ENCODE results near the gene ATL3.

ATL3 gene, protein sequence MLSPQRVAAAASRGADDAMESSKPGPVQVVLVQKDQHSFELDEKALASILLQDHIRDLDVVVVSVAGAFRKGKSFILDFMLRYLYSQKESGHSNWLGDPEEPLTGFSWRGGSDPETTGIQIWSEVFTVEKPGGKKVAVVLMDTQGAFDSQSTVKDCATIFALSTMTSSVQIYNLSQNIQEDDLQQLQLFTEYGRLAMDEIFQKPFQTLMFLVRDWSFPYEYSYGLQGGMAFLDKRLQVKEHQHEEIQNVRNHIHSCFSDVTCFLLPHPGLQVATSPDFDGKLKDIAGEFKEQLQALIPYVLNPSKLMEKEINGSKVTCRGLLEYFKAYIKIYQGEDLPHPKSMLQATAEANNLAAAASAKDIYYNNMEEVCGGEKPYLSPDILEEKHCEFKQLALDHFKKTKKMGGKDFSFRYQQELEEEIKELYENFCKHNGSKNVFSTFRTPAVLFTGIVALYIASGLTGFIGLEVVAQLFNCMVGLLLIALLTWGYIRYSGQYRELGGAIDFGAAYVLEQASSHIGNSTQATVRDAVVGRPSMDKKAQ

DNA sequence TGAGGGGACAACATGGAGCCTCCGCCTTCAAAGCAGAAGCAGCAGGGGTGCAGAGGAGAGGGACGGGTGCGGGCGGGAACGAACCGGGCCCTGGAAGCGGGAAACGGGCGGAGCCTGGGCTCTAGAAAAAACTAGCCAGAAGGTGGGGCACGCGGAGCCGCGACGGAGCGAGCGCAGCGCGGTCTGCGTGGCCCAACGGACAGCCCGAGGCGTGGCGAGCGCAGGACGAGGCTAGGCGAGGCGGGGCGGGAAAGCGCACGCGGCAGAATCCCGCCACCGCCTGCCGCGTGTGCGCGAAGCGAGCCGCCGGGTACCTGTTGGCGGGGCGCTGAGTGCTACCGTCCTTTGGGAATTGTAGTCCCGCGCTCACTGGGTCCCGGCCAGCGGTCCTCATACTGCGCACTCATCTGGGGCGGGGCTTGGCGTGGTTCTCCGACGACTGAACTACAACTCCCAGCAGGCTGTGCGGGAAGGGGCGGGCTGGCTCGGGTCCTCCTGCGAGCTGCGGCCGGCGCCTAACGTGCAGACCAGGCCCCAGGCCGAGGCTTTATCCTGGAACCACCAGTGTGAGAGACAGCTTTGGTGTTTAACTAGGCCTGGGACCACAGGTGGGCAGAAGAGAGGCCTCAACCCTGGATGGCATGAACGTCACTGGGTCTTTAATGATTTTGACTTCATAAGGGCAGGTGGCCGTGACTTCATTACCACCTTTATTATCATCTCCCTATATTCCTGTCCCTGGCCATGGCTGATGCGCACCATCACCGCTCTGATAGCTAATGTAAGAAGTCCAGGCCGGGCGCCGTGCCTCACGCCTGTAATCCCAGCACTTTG lies at the start of gene ATL3:
ATL3 (minus strand) TSS at position 55 of the 834 bp plus-strand sequence; CDS start at position 14, 41 bp downstream.
- DNase-seq (ENCODE audit: insufficient read length, low spot score) = peak; percentile 92
- TF ChIP-seq, protein P1, sequence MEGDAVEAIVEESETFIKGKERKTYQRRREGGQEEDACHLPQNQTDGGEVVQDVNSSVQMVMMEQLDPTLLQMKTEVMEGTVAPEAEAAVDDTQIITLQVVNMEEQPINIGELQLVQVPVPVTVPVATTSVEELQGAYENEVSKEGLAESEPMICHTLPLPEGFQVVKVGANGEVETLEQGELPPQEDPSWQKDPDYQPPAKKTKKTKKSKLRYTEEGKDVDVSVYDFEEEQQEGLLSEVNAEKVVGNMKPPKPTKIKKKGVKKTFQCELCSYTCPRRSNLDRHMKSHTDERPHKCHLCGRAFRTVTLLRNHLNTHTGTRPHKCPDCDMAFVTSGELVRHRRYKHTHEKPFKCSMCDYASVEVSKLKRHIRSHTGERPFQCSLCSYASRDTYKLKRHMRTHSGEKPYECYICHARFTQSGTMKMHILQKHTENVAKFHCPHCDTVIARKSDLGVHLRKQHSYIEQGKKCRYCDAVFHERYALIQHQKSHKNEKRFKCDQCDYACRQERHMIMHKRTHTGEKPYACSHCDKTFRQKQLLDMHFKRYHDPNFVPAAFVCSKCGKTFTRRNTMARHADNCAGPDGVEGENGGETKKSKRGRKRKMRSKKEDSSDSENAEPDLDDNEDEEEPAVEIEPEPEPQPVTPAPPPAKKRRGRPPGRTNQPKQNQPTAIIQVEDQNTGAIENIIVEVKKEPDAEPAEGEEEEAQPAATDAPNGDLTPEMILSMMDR (IDR thresholded peaks at IDR 0.05; ENCODE audit: insufficient read depth, missing control alignments) = no peak
- FAIRE-seq = no peak

DNA sequence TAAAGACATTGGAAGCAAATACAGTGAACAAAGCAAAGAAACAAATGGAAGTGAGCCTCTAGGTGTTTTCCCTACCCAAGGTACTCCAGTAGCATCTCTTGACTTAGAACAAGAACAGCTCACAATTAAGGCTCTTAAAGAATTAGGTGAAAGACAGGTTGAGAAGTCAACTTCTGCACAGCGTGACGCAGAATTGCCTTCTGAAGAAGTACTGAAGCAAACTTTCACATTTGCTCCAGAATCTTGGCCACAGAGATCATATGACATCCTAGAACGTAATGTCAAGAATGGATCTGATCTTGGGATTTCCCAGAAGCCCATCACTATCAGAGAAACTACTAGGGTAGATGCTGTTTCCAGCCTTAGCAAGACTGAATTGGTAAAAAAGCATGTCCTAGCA lies 49.4 kb upstream of the ATL3 start:
- DNase-seq (ENCODE audit: insufficient read length, low spot score) = no peak
- TF ChIP-seq, protein P1 (IDR thresholded peaks at IDR 0.05; ENCODE audit: insufficient read depth, missing control alignments) = no peak
- FAIRE-seq = no peak

DNA sequence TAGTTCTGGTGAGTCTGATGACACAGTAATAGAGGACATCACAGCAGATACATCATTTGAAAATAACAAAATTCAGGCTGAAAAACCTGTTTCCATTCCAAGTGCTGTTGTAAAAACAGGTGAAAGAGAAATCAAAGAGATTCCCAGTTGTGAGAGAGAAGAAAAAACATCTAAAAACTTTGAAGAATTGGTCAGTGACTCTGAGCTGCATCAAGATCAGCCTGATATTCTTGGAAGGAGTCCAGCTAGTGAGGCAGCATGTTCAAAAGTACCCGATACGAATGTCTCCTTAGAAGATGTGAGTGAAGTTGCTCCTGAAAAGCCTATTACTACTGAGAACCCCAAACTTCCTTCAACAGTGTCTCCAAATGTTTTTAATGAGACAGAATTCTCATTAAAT lies 48.8 kb upstream of the ATL3 start:
- no peak for DNase-seq (ENCODE audit: insufficient read length, low spot score)
- TF ChIP-seq, protein P1 (IDR thresholded peaks at IDR 0.05; ENCODE audit: insufficient read depth, missing control alignments) = no peak
- FAIRE-seq = no peak

DNA sequence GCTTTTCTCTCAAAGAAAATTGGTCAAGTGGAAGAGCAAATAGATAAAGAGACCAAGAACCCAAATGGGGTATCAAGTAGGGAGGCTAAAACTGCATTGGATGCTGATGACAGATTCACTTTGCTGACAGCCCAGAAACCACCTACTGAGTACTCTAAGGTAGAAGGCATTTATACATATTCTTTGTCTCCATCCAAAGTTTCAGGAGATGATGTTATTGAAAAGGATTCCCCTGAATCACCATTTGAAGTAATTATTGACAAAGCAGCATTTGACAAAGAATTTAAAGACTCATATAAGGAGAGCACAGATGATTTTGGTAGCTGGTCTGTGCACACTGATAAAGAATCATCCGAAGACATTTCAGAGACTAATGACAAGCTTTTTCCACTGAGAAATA lies 47.8 kb upstream of the ATL3 start:
- TF ChIP-seq, protein P1 (IDR thresholded peaks at IDR 0.05; ENCODE audit: insufficient read depth, missing control alignments) = no peak
- FAIRE-seq = no peak
- no peak for DNase-seq (ENCODE audit: insufficient read length, low spot score)

DNA sequence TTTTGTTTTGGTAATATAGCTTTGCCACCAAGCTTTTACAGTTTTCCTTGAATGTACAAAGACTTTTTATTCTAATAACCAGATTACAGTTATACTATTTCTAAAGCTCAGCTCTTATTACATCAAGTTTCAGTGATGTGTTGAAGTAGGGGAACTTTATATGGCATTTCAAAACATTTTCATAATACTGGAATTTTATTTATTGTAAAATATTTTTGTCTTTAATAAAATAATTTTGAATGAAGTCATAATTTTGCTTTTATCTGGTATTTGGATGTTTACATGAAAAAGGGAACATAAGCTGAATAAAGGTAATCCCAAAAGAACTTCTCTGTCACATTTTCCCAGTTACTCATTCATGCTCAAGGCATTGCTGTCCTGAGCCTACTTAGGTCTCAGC lies 44.9 kb upstream of the ATL3 start:
- no peak for DNase-seq (ENCODE audit: insufficient read length, low spot score)
- TF ChIP-seq, protein P1 (IDR thresholded peaks at IDR 0.05; ENCODE audit: insufficient read depth, missing control alignments) = no peak
- FAIRE-seq = no peak

DNA sequence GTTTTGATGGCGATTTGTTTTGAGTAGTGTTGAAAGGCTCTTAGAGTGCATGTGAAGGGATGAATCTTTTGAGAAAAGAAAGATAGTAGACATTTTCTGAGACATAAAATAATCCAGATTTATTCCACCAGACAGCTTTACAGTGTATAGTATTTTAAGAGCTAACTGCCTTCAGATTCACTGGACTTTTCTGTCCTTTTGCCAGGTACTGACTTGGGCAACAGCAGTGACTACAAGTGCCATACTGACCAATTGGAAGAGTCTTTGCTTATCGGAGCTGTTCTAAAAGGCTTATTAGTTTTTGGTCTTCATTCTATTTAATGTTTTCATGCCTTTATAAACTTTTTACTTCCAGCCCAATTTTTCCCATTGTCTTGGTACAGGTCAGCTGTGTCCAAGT lies 42.6 kb upstream of the ATL3 start:
- TF ChIP-seq, protein P1 (IDR thresholded peaks at IDR 0.05; ENCODE audit: insufficient read depth, missing control alignments) = no peak
- FAIRE-seq (no peak), DNase-seq (ENCODE audit: insufficient read length, low spot score) (no peak)
